Neural crest cell (in vitro differentiated cells): ENCODE data around the gene XDH. TPM values are rescaled to one million over a fixed set of nuclear protein-coding genes. Genes with fewer than 3 reads are reported as not detected.

ENCODE experiments used
- DNase-seq: peaks from one replicate; pipeline ENCODE4 v3.0.0; 2021; ENCODE audit warnings: low read depth, mixed read lengths, low spot score
- H3K27ac Mint-ChIP-seq: one replicate; pipeline ENCODE4 v1.8.0; 2021; ENCODE audit warnings: mild to moderate bottlenecking, mixed read lengths; ENCODE audit not compliant: unreplicated experiment
- H3K27me3 Mint-ChIP-seq: 2 replicates; pipeline ENCODE4 v1.8.0; 2021; ENCODE audit warnings: low read depth, mild to moderate bottlenecking, mixed read lengths
- H3K36me3 Mint-ChIP-seq: 2 replicates; pipeline ENCODE4 v1.8.0; 2021; ENCODE audit warnings: low read depth, mild to moderate bottlenecking, mixed read lengths
- H3K4me1 Mint-ChIP-seq: 2 replicates; pipeline ENCODE4 v1.8.0; 2021; ENCODE audit warnings: mixed read lengths
- H3K4me3 Mint-ChIP-seq: one replicate; pipeline ENCODE4 v1.8.0; 2021; ENCODE audit warnings: mild to moderate bottlenecking, mixed read lengths
- H3K9me3 Mint-ChIP-seq: 2 replicates; pipeline ENCODE4 v1.8.0; 2021; ENCODE audit warnings: mixed read lengths
- CTCF ChIP-seq: fragments of 200-600 bp; sonication (generic); conservative IDR thresholded peaks from 2 replicates; pipeline ENCODE4 v1.5.0; 2021; ENCODE audit warnings: antibody characterized with exemption, mild to moderate bottlenecking
- total RNA-seq: library from RNA; stranded (reverse); gene quantifications from 2 replicates; pipeline ENCODE4 v1.2.1, GENCODE V29; 2021

Gene XDH
- total RNA-seq, 1 donor from 2014 or later = 0.75 TPM

GRCh38 chr2:31388736-31389135 is 25.8 kb downstream of the XDH start:
- DNase-seq = no peak
- Mint-ChIP-seq H3K27ac (no peak overlapping the region), H3K9me3 (peaks cover 3% of the 10 kb centered on the region), H3K27me3 (no peaks in the 10 kb centered on the region), H3K36me3 (no peaks in the 10 kb centered on the region), H3K4me1 (no peaks in the 10 kb centered on the region), H3K4me3 (no peak overlapping the region)
- TF ChIP-seq CTCF = no peak

DNA sequence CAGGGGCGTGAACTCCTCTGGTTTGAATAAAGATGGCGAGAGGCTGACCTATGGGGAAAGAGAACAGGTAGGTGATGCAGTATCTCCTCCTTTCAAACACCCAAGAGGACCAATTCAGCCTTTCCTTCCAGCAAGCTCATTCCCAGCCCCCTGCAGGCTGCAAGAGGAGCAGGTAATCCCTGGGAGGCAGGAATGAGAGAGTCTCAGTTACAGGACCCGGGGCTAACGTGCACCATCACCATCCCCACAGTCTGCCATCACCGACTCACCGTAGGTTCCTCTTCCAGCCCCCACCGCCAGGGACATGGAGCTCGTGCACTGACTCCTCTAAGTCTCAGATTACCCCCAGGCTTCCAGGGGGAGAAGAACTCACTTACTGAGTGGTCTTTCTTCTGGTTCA is 26.7 kb downstream of the XDH start:
- no peak for DNase-seq
- no peak for TF ChIP-seq CTCF
- no peak overlapping the region for H3K4me3 Mint-ChIP-seq
- H3K27me3 Mint-ChIP-seq = no peaks in the 10 kb centered on the region
- no peak overlapping the region for H3K27ac Mint-ChIP-seq
- peaks cover under 1% of the 10 kb centered on the region for H3K9me3 Mint-ChIP-seq
- no peaks in the 10 kb centered on the region for H3K4me1 Mint-ChIP-seq
- H3K36me3 Mint-ChIP-seq = no peaks in the 10 kb centered on the region

GRCh38 chr2:31386648-31387047 is 27.9 kb downstream of the XDH start:
- Mint-ChIP-seq H3K27me3 (no peaks in the 10 kb centered on the region), H3K4me1 (no peaks in the 10 kb centered on the region), H3K4me3 (no peak overlapping the region), H3K36me3 (no peaks in the 10 kb centered on the region), H3K9me3 (no peaks in the 10 kb centered on the region), H3K27ac (no peak overlapping the region)
- TF ChIP-seq CTCF = no peak
- DNase-seq = no peak

DNA sequence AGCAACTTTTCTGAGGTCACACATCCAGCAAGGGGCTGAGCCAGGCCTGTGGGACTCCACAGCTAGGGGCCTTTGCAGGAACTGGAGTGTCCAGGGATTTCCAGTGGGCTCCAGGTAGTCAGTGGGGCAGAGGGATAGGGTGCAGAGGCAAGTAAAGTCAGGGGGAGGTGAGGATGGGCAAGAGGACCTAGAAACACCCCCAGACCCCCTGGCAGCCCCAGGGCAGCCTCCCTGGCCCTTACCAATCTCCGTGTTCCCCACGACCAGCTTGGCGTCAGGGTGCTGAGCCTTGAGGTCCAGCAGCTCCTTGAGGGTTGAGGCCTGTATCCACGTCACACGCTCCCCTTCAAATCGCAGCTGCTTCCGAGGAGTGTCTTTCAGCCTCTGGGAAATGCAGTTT is 28.4 kb downstream of the XDH start:
- no peak for TF ChIP-seq CTCF
- Mint-ChIP-seq H3K36me3 (no peaks in the 10 kb centered on the region), H3K27ac (no peak overlapping the region), H3K9me3 (no peaks in the 10 kb centered on the region), H3K4me1 (no peaks in the 10 kb centered on the region), H3K4me3 (no peak overlapping the region), H3K27me3 (no peaks in the 10 kb centered on the region)
- no peak for DNase-seq

DNA sequence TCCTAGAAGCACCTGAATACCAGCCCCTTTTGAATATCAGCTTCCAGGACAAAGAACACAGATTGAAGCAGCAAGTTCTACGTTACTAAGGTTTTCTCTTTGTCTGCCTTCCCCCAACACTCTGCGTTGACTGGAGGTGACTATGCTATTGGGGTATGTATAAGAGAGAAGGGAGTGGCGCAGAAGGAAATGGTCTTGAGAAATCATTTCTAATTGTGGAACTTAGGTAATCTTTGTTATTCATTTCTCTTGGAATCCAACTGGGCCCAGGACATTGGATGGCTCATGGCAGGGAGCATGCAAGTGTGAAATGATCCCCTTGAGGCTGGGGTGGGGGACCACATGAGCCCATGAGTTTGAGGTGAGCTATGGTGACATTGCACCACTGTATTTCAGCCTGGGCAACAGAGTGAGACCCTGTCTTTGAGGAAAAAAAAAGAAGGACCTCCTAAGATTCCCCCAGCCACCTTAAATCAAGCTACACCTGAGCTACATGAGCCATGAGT is 29.7 kb downstream of the XDH start:
- no peak for DNase-seq
- TF ChIP-seq CTCF = no peak
- Mint-ChIP-seq H3K27me3 (no peaks in the 10 kb centered on the region), H3K4me3 (no peak overlapping the region), H3K4me1 (no peaks in the 10 kb centered on the region), H3K9me3 (no peaks in the 10 kb centered on the region), H3K27ac (no peak overlapping the region), H3K36me3 (no peaks in the 10 kb centered on the region)

DNA sequence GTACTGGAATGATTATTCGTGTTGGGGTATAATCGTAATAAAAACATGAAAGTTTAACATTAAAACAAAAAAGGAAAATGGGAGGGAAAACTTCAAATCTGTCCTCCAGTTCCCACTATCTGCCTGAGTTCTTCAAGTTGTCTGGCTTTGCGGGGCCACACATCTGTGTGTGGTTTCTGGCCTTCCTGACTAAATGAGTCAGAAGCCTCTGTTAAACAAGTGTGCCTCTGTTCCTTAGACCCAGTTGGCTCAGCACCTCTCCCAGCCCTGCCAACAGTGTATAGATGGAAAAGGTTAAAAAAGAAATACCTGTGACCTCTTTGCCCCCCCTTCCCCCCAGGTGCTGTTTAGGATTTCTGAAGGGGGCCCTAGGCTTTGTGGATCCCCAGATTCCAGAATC is 30.2 kb downstream of the XDH start:
- no peaks in the 10 kb centered on the region for H3K9me3 Mint-ChIP-seq
- no peak for DNase-seq
- H3K4me3 Mint-ChIP-seq = no peak overlapping the region
- no peaks in the 10 kb centered on the region for H3K36me3 Mint-ChIP-seq
- TF ChIP-seq CTCF = no peak
- no peaks in the 10 kb centered on the region for H3K4me1 Mint-ChIP-seq
- no peak overlapping the region for H3K27ac Mint-ChIP-seq
- no peaks in the 10 kb centered on the region for H3K27me3 Mint-ChIP-seq
